Measurements from ENCODE around the gene SPDEF.

- TF ChIP-seq CTCF (conservative IDR thresholded peaks at IDR 0.05) = no peak
- TF ChIP-seq EZH2 (IDR thresholded peaks at IDR 0.05; ENCODE audit: low read depth) = no peak
Observed at GRCh38 chr6:34562350-34562749, 6.2 kb upstream of the SPDEF start.
